ENCODE measurements around the gene GAD1.
A peak's percentile ranks its signal among the peaks of the same experiment; 100 is the strongest.

The GAD1 gene

GRCh38 chr2:170843656-170844055 lies 27.0 kb downstream of the GAD1 start:
- DNase-seq (ENCODE audit: low spot score) = no peak
- no peaks in the 10 kb centered on the region for H3K9me3 ChIP-seq (ENCODE audit: severe bottlenecking)
- peak; percentile 88 for ATAC-seq (ENCODE audit: low read depth)
- H3K36me3 ChIP-seq (ENCODE audit: low read depth) = no peaks in the 10 kb centered on the region; the same call in 1 of the 2 replicates
- TF ChIP-seq CTCF (IDR thresholded peaks at IDR 0.05; ENCODE audit: poor library complexity, severe bottlenecking) = no peak
- peak overlapping the region; percentile 26 for H3K27ac ChIP-seq (ENCODE audit: poor library complexity, severe bottlenecking)
- H3K4me3 ChIP-seq (ENCODE audit: severe bottlenecking) = no peak overlapping the region
- H3K27me3 ChIP-seq (ENCODE audit: insufficient read depth, poor library complexity, severe bottlenecking) = no peaks in the 10 kb centered on the region
- peaks cover 15% of the 10 kb centered on the region for H3K4me1 ChIP-seq (ENCODE audit: insufficient read depth, poor library complexity, severe bottlenecking)

GRCh38 chr2:170845343-170845742 lies 28.7 kb downstream of the GAD1 start:
- no peak for DNase-seq (ENCODE audit: low spot score)
- H3K27ac ChIP-seq (ENCODE audit: poor library complexity, severe bottlenecking) = no peak overlapping the region
- no peak overlapping the region for H3K4me3 ChIP-seq (ENCODE audit: severe bottlenecking)
- H3K36me3 ChIP-seq (ENCODE audit: low read depth) = no peaks in the 10 kb centered on the region; the same call in 1 of the 2 replicates
- H3K4me1 ChIP-seq (ENCODE audit: insufficient read depth, poor library complexity, severe bottlenecking) = peaks cover 15% of the 10 kb centered on the region
- no peaks in the 10 kb centered on the region for H3K9me3 ChIP-seq (ENCODE audit: severe bottlenecking)
- no peak for TF ChIP-seq CTCF (IDR thresholded peaks at IDR 0.05; ENCODE audit: poor library complexity, severe bottlenecking)
- no peak for ATAC-seq (ENCODE audit: low read depth)
- no peaks in the 10 kb centered on the region for H3K27me3 ChIP-seq (ENCODE audit: insufficient read depth, poor library complexity, severe bottlenecking)

- no peak for ATAC-seq (ENCODE audit: low read depth)
- DNase-seq (ENCODE audit: low spot score) = no peak
- no peaks in the 10 kb centered on the region for H3K9me3 ChIP-seq (ENCODE audit: severe bottlenecking)
- H3K27ac ChIP-seq (ENCODE audit: poor library complexity, severe bottlenecking) = no peak overlapping the region
- no peaks in the 10 kb centered on the region for H3K27me3 ChIP-seq (ENCODE audit: insufficient read depth, poor library complexity, severe bottlenecking)
- no peaks in the 10 kb centered on the region; the same call in 1 of the 2 replicates for H3K36me3 ChIP-seq (ENCODE audit: low read depth)
- TF ChIP-seq CTCF (IDR thresholded peaks at IDR 0.05; ENCODE audit: poor library complexity, severe bottlenecking) = no peak
- H3K4me1 ChIP-seq (ENCODE audit: insufficient read depth, poor library complexity, severe bottlenecking) = peaks cover 15% of the 10 kb centered on the region
- H3K4me3 ChIP-seq (ENCODE audit: severe bottlenecking) = no peak overlapping the region
Measured at GRCh38 chr2:170846314-170846713, 29.6 kb downstream of the GAD1 start.

DNA sequence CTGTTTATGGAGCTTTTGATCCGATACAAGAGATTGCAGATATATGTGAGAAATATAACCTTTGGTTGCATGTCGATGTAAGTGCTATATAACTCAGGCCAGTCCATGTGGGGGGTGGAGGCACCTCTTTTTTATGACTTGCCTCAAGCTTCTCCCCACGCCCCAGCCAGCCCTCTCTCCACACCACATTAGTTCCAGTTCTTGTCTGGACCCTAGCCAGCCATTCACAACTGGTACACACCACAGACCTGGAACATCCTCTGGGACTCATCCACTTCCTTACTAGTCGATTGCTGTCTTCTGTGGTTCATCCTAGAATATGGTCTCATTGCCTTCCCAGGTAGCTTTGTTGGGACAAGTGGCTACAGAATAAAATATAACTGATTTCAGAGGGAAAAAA lies 31.0 kb downstream of the GAD1 start:
- no peak overlapping the region for H3K4me3 ChIP-seq (ENCODE audit: severe bottlenecking)
- no peaks in the 10 kb centered on the region for H3K27me3 ChIP-seq (ENCODE audit: insufficient read depth, poor library complexity, severe bottlenecking)
- TF ChIP-seq CTCF (IDR thresholded peaks at IDR 0.05; ENCODE audit: poor library complexity, severe bottlenecking) = no peak
- H3K36me3 ChIP-seq (ENCODE audit: low read depth) = no peaks in the 10 kb centered on the region; the same call in 1 of the 2 replicates
- DNase-seq (ENCODE audit: low spot score) = no peak
- no peak for ATAC-seq (ENCODE audit: low read depth)
- H3K27ac ChIP-seq (ENCODE audit: poor library complexity, severe bottlenecking) = no peak overlapping the region
- peaks cover 15% of the 10 kb centered on the region for H3K4me1 ChIP-seq (ENCODE audit: insufficient read depth, poor library complexity, severe bottlenecking)
- H3K9me3 ChIP-seq (ENCODE audit: severe bottlenecking) = no peaks in the 10 kb centered on the region

DNA sequence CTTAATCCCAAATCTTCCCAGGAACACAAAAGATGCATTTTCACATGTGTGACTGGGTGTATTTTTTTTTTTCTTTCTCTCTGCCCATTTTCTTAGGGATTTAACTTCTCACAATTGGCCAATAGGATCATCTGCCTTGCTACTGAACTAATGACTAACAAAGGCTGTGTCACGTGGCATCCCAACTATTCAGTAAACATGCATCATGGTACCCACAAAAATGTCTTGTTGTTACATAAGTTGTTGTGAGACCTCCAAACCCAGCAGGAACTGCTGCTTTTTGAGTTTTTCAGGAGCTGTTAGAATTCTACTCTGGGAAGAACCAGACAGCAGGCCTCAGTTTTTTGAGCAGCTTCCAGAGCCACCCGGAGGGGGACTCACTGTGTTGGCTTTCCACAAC lies 31.9 kb downstream of the GAD1 start:
- no peak for DNase-seq (ENCODE audit: low spot score)
- peaks cover 6% of the 10 kb centered on the region for H3K4me1 ChIP-seq (ENCODE audit: insufficient read depth, poor library complexity, severe bottlenecking)
- H3K4me3 ChIP-seq (ENCODE audit: severe bottlenecking) = no peak overlapping the region
- ATAC-seq (ENCODE audit: low read depth) = no peak
- no peaks in the 10 kb centered on the region for H3K9me3 ChIP-seq (ENCODE audit: severe bottlenecking)
- H3K27me3 ChIP-seq (ENCODE audit: insufficient read depth, poor library complexity, severe bottlenecking) = no peaks in the 10 kb centered on the region
- no peaks in the 10 kb centered on the region; the same call in 1 of the 2 replicates for H3K36me3 ChIP-seq (ENCODE audit: low read depth)
- no peak overlapping the region for H3K27ac ChIP-seq (ENCODE audit: poor library complexity, severe bottlenecking)
- no peak for TF ChIP-seq CTCF (IDR thresholded peaks at IDR 0.05; ENCODE audit: poor library complexity, severe bottlenecking)
